ENCODE results near the gene FIGN.

The FIGN gene

DNA sequence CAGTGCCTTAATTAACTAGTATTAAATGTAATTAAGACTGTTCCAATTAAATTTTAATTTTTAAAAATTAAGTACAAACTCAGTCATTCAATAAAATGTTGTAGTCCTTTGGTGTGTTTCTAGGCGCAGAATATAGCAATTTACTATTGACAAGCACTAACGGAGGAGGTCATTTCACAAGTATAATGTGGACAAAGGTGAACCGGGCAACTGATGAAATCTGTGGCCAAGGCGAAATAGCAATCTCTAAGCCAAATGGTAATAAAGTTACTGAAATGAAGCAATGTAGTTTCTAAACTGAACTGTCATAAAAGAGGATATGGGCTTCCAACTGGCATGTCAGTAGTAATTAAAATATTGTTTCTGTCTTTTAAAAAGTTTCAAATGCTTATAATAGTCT is 27.5 kb downstream of the FIGN start:
- DNase-seq = no peak

DNA sequence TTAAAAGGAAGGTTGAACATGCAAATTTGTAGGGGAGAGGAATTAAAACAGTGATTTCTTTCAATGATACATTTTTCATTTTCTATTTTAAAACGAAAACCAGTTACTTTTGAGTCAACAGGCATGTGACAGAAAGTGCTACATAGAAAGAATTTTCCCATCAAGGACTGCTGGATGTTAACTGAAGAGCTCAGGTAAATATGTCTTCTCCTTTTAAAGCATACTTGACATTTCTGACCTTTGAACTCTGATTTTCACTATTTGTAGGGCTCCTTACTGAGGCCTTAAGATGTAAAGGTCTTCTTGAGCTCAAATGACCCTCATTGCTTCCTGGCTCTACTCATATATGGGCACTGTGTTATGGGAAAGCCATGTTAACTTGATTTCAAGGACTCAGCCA is 32.4 kb downstream of the FIGN start:
- no peak for DNase-seq

DNA sequence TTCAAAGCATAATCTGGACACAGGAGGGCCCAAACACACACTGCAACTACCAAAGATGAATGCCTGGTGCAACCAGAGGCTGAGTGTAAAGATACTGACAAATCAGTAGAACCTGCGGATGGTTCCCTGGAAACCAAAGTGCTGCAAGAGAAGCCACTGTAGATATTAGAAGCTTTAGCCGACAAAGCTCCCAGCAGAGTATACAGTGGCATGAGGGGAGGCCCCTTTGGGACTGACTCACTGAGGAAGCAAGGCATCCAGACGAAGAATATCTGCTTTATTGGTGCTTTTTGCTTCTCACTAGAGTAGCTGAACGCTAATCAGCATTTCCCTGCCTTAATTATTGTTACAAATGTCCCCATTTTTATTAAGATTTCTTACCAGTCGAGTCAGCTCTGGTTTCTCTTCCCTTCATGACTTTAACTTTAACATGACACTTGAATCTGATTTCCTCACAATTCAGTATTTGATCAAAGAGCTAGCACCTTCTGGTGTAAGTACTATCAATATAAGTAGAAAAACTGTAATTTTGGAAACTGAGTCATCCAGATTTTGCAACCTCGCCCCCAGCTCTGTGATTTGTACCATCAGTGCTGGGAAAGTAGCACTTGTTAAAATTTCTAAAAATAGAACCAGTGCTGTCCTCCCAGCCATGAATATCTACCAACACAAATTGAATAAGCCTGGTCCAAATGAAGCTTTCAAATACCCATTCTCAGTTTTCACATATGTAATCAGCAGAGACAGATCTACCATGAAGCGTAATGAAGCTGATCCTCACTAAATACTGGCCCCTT is 34.2 kb downstream of the FIGN start:
- no peak for DNase-seq

- no peak for DNase-seq
Observed at GRCh38 chr2:163698857-163699256, 37.0 kb downstream of the FIGN start.

GRCh38 chr2:163697846-163698637 is 37.8 kb downstream of the FIGN start:
- DNase-seq = no peak

DNA sequence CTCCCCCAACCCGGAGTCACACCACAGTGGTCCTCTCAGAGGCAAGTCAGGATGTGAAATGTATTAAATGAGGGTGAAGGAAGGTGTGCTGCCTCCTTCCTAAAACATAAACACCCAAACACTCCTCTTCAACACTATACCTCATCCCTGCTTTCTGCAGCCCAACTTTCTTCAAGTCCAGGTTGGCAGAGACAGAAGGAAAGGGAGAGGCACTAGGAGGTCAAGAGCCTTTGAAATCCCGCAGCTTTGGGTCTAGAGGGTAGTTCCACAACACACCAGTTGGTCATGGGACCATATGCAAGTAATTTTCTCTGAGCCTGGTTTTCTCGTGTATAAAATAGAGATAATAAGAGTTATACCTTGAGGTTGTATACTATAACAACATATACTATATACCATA is 38.4 kb downstream of the FIGN start:
- DNase-seq = no peak

GRCh38 chr2:163693484-163693883 is 42.3 kb downstream of the FIGN start:
- no peak for DNase-seq

DNA sequence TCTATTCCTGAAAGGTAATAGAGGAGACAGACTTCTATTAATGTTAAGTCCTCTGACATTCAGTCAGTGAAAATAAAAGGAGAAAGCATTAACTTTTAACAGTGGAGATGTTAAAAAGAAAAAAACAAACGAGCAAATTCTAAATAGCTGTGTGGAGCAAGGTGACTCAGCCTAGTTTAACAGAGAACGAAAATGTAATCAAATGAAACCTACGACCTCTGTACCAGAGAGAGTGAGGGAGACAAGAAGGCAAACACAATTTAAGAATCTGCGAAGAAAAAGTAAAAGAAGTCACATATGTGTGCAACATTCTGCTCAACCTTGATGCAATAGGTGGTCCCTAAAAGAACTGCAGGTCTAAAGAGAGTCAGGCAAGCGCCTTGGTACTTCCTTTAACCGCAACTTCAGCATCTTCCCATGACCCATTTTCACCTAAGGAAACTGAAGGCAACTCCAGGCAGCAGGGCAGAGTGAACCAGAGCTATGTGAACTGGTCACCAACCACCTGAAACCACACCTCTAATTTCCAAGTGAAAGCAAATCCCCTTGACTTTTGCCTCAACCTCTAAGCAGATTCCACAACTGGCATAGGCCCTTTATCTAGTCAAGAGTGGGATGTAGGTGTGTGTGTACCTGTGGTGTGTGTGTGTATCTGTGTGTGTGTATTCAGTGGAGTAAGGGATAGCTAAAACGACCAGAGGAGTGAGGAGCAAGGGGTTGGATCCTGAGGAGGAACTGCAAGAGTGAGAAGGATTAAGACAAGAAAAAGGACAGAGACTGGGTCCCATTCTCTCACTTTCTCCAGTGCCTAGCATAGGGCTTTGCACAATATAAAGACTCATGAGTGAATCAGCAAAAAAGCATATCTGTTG is 43.0 kb downstream of the FIGN start:
- DNase-seq = no peak

DNA sequence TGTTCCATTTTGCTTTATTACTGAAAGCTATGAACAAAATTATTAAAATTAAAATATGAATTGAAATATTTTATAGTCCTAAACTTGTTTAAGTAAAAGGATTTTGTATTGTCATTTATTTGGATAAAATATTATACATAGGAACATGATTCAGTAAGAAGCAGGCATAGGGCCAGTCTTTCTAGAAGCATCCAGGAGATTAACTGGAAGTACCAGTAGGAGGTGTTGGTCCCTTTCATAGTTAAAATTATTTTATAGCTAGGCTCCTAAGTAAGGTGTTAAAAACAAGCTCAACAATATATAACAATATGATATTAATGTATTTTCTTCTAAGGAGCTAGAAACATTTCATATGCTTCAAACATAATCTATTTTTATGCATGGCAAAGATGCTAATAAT is 43.7 kb downstream of the FIGN start:
- DNase-seq = no peak

GRCh38 chr2:163690896-163691295 is 44.9 kb downstream of the FIGN start:
- no peak for DNase-seq

DNA sequence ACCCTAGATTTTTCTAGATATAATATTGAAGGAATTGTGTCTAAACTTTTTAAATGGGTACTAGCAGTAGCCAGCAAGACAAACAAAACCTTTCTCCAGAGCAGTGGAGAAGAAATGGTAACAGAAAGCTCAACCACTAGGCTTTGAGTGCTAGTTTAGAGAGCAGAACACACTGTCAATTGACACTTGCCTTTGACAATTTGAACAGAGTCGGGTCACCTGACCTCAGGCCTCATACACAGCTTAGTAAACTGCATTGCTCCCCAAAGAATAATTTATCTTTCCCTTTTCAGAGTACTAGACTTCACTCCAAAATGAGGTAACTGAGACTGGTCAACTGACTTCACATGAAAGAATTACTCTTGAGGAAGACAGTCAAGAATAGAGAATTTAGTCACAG is 48.6 kb downstream of the FIGN start:
- no peak for DNase-seq

DNA sequence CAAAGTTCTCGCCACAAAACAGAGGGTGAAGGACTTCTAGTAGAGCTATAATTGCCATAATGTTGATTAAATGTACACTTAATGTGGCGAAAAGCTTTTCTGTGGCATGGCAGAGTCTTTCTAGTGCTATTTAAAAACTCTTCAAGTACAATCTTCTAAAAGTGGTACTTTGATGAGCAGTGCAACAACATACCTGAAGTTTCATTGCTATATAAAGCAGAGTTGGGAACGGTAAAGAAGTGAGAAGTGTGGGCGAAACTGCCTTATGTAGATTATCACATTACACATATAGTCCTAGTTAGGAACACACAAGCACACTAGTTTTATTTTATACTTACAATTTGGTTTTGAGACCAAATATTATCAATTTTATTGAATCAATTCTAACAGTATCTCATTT is 49.5 kb downstream of the FIGN start:
- DNase-seq = no peak

- DNase-seq = peak; percentile 16
Observed at GRCh38 chr2:163682695-163683094, 53.1 kb downstream of the FIGN start.

GRCh38 chr2:163681745-163682144 is 54.1 kb downstream of the FIGN start:
- no peak for DNase-seq

DNA sequence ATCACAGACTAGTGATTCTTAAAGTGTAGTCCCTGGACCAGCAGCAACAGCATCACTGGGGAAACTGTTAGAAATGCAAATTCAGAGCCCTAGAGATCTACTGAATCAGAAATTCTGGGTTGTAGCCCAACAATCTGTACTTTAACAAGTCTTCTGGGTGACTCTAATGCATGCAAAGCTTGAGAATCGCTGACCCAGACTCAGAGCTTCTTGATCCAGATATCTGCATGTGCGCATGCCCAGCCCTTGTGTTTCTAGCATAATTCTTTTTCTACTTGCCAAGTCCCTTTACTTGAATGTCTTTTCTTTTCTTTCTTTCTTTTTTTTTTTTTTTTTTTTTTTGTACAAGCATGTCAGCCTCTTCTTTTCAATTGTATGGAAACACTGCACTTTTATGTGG is 60.4 kb downstream of the FIGN start:
- DNase-seq = no peak

DNA sequence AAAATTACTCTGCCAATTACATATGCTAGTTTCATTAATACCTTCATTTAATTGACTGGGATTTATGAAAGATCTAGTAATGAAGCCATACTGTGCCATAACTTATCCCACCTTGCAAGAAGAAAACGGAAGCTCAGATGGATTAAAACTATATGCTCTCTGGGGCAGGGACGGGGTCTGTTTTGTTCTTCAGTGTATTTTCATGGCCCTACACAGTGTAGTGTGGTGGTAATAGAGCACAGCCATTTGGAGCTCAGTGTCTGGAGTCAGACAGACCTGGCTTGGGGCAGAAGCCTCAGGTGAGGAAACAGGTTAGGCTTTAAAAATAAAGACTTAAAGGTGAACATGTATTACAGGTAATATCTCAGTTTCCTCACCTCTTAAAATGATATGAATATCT is 62.3 kb downstream of the FIGN start:
- no peak for DNase-seq

DNA sequence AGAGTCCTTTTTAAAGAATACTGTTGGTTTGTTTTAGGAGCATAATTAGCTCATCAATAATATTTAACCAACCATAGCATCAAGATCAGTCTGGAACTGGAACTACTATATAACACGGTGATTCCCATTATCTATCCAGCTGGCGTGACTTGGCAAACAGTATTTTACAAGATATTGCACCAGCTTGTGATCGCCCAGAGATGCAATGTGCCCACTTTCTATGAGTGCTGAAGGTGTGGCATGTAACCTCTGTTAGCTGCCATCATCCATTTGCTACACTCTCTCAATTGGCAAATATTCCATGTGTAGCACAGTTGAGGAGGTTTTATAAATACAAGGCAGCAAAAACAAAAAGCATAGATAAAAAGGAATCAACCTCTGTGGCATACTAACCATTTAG is 64.9 kb downstream of the FIGN start:
- DNase-seq = no peak

GRCh38 chr2:163669506-163669905 is 66.3 kb downstream of the FIGN start:
- no peak for DNase-seq

DNA sequence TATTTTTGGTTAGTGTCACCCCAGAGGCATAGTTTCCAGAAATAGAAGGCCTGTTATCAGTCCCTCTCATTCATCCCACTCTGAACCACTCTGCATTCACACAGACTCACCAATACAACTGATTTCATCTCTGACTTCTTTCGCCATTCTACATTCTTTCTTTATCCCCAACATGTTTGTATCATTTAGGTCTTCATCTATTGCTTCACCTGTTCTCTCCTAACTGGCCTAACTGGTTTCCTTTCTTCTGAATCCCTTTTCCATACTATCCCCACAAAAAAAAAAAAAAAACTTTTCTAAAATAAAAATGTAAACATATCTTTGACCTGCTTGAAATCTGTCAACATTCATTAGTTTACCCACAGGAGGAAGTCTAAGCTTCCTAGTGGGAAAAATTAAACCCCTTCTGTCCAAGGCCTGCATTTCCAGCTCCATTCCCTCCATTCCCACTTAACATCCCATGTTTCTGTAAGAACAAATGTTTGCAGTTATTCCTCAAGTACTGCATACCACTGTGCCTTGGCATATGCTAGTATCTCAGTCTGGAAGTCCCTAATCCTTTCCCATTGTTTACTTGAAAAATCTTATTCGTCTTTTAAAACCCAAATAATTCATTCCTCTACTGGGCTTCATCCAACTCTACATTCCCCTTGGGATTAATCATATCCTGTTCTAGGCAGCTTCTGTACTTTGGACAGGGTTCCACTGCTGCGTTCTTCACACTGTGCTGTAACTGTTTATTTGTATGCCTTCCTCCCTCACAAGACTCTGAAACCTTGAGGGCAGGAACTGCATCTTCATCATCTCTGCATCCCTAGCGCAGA is 68.5 kb downstream of the FIGN start:
- DNase-seq = peak; percentile 91

DNA sequence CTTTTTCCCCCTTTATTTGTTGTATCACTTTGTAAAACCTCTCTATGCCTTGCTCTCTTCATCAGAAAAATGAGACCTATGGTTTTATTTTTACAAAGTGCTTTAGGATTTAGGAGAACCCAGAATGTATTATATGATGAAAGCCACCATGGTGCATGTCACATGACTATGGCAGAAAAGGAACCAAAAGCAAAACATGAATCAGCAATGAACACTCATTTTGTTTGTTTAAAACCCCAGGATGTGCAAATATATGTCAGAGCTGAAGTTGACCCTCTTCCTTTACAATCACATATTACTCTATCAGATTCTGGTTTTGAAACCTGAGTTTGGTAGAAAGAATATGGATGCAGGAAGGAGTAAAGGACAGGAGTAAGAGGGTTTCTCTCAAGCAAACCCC is 70.0 kb downstream of the FIGN start:
- no peak for DNase-seq

DNA sequence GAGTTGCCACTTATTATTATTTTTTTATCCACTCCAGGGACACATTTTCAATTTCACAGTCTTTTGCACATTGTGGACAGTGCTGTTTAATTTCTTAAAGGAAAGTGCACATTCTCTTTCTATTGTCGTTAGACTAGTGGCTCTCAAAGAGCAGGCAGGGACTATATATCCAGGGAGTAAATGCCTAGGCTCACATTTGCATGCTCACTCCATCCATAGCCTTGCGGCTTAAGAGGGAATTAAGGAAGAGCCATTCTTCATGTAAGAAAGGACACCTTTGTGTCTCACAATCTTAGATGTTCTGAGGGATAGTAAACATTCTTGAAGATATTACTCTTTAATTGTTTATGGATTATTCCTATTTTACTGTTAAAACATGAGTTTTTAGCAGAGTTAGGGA is 70.8 kb downstream of the FIGN start:
- no peak for DNase-seq

GRCh38 chr2:163664610-163665009 is 71.2 kb downstream of the FIGN start:
- DNase-seq = peak; percentile 76
